ENCODE data around the gene GHRH.

- TF ChIP-seq, protein P1, sequence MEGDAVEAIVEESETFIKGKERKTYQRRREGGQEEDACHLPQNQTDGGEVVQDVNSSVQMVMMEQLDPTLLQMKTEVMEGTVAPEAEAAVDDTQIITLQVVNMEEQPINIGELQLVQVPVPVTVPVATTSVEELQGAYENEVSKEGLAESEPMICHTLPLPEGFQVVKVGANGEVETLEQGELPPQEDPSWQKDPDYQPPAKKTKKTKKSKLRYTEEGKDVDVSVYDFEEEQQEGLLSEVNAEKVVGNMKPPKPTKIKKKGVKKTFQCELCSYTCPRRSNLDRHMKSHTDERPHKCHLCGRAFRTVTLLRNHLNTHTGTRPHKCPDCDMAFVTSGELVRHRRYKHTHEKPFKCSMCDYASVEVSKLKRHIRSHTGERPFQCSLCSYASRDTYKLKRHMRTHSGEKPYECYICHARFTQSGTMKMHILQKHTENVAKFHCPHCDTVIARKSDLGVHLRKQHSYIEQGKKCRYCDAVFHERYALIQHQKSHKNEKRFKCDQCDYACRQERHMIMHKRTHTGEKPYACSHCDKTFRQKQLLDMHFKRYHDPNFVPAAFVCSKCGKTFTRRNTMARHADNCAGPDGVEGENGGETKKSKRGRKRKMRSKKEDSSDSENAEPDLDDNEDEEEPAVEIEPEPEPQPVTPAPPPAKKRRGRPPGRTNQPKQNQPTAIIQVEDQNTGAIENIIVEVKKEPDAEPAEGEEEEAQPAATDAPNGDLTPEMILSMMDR (IDR thresholded peaks at IDR 0.05) = no peak
- TF ChIP-seq EP300 (IDR thresholded peaks at IDR 0.05) = no peak
- no peak for TF ChIP-seq POLR2A (IDR thresholded peaks at IDR 0.05; ENCODE audit: low read depth)
- no peak for TF ChIP-seq POLR2AphosphoS5 (IDR thresholded peaks at IDR 0.05)
Measured at GRCh38 chr20:37259031-37259430, 2.6 kb downstream of the GHRH start.

Measured in esophagus muscularis mucosa (tissue), 4 donors.